Body of pancreas (tissue), 4 donors: ENCODE results near the gene TAMALIN. TPM values are rescaled to one million over a fixed set of nuclear protein-coding genes. Genes with fewer than 3 reads are reported as not detected.

Source experiments
- ATAC-seq: fragments of 150-250 bp; one replicate; pipeline ENCODE4 v1.9.1; 2016
- DNase-seq, 4 donors: peaks; one replicate each; pipeline ENCODE4 v3.0.0-alpha.2; 2019
- H3K27ac ChIP-seq, 4 donors: fragments of 200-600 bp; sonication (generic); 1 replicate in 3 of 4; 2 replicates in 1 of 4; pipeline versions ENCODE4 v1.5.1 to v1.6.1; 2016 to 2019; ENCODE audit warnings: mild to moderate bottlenecking in 1 of 4, mixed read lengths in 1 of 4, moderate library complexity in 1 of 4
- H3K27me3 ChIP-seq, 2 donors: fragments of 200-600 bp; sonication (generic); one replicate each; pipeline ENCODE4 v1.6.0; 2016; ENCODE audit warnings: mild to moderate bottlenecking in 1 of 2
- H3K36me3 ChIP-seq, 2 donors: fragments of 200-600 bp; sonication (generic); replicated peaks in 1 of 2; 2 replicates each; pipeline ENCODE4 v1.5.1; 2016; ENCODE audit warnings: low read depth in 2 of 2; ENCODE audit not compliant: insufficient read depth in 1 of 2
- H3K4me1 ChIP-seq: fragments of 200-600 bp; sonication (generic); one replicate; pipeline ENCODE4 v1.6.0; 2016
- H3K4me3 ChIP-seq, 2 donors: fragments of 200-600 bp; sonication (generic); 1 replicate in 1 of 2; 2 replicates in 1 of 2; pipeline ENCODE4 v1.5.1; 2016 to 2019
- H3K9me3 ChIP-seq, 3 donors: fragments of 200-600 bp; sonication (generic); 1 replicate in 2 of 3; 2 replicates in 1 of 3; pipeline ENCODE4 v1.5.1; 2016
- POLR2A ChIP-seq, 3 donors: fragments of 450-650 bp; IDR thresholded peaks; one replicate each; pipeline ENCODE4 v1.6.1; 2016; ENCODE audit warnings: antibody characterized with exemption in 3 of 3, mild to moderate bottlenecking in 2 of 3
- WGBS, 2 donors: methylation state at CpG; one replicate each; pipeline ENCODE4 v1.1.5; 2017; 5-methylcytosine and 5-hydroxymethylcytosine counted together
- intact Hi-C: fragments of 100-400 bp; cut with DNase I; formaldehyde crosslinking; loops from one replicate; pipeline ENCODE4 v1.15.1; 2023
- total RNA-seq, 2 donors: library from RNA; depleted of rRNA; stranded (reverse); fragments of >200 nt; gene quantifications; one replicate each; pipeline ENCODE4 v1.1.0, GENCODE V29; 2016
- TF ChIP-seq, protein P1 (sequence below), 7 experiments: fragments of 450-650 bp in 4 of 7; fragments of 200-600 bp in 3 of 7; sonication (generic) in 3 of 7; IDR thresholded peaks; one replicate each; pipeline ENCODE4 v1.5.1; 2016 to 2019; ENCODE audit warnings: antibody characterized with exemption in 7 of 7

The TAMALIN gene
- total RNA-seq = 10 to 100 TPM in 1 of 2 donors, 1 to 10 TPM in 1; 7.0 to 19.4 TPM

GRCh38 chr12:52006726-52007157, at the start of gene TAMALIN:
Gene TAMALIN (plus strand): TSS chr12:52006946. CDS start chr12:52007020, 74 bp downstream.
- Histone ChIP-seq H3K9me3 (no peaks in the 10 kb centered on the region), H3K27me3 (no peaks in the 10 kb centered on the region), H3K36me3 (no peaks in the 10 kb centered on the region), H3K4me1 (peaks cover 48% of the 10 kb centered on the region), H3K4me3 (peak within 1 kb of the TSS; percentile 4 to 16), H3K27ac (peak within 1 kb of the TSS; percentile 54 to 79 (median 72))
- ATAC-seq (peak; percentile 74), DNase-seq (peak; percentile 57 to 71 (median 68))
- 2% methylated on average over 36 of the region's 60 CpGs; no CpG with 5 or more reads in 1 of the 2 donors for WGBS, 2 donors
- intact Hi-C loops = no loop called here
- TF ChIP-seq, protein P1, sequence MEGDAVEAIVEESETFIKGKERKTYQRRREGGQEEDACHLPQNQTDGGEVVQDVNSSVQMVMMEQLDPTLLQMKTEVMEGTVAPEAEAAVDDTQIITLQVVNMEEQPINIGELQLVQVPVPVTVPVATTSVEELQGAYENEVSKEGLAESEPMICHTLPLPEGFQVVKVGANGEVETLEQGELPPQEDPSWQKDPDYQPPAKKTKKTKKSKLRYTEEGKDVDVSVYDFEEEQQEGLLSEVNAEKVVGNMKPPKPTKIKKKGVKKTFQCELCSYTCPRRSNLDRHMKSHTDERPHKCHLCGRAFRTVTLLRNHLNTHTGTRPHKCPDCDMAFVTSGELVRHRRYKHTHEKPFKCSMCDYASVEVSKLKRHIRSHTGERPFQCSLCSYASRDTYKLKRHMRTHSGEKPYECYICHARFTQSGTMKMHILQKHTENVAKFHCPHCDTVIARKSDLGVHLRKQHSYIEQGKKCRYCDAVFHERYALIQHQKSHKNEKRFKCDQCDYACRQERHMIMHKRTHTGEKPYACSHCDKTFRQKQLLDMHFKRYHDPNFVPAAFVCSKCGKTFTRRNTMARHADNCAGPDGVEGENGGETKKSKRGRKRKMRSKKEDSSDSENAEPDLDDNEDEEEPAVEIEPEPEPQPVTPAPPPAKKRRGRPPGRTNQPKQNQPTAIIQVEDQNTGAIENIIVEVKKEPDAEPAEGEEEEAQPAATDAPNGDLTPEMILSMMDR (IDR thresholded peaks at IDR 0.05) = no peak
- peak; percentile 79 to 90 (median 83) for TF ChIP-seq POLR2A (IDR thresholded peaks at IDR 0.05)

GRCh38 chr12:51958542-51958941, 48.2 kb upstream of the TAMALIN start:
- H3K27ac ChIP-seq = peak overlapping the region in 3 of 4 donors; percentile 19 to 28 (median 25)
- H3K4me3 ChIP-seq = no peak overlapping the region
- H3K27me3 ChIP-seq = no peaks in the 10 kb centered on the region
- DNase-seq (no peak), ATAC-seq (no peak)
- TF ChIP-seq, protein P1 (IDR thresholded peaks at IDR 0.05) = no peak
- no peak for TF ChIP-seq POLR2A (IDR thresholded peaks at IDR 0.05)
- H3K4me1 ChIP-seq = peaks cover 91% of the 10 kb centered on the region
- WGBS, 2 donors = 94 to 97% methylated on average over 13 of the region's 13 CpGs
- no peaks in the 10 kb centered on the region for H3K36me3 ChIP-seq
- no peaks in the 10 kb centered on the region for H3K9me3 ChIP-seq
- intact Hi-C loops = no loop called here

GRCh38 chr12:51959211-51959610, 47.5 kb upstream of the TAMALIN start:
- no peaks in the 10 kb centered on the region for H3K27me3 ChIP-seq
- no peaks in the 10 kb centered on the region for H3K9me3 ChIP-seq
- peak in 1 of 4 donors; percentile 26 for DNase-seq
- peak overlapping the region in 2 of 4 donors; percentile 19 to 28 for H3K27ac ChIP-seq
- peaks cover 84% of the 10 kb centered on the region for H3K4me1 ChIP-seq
- no peak for ATAC-seq
- WGBS, 2 donors = 9 to 17% methylated on average over 3 of the region's 3 CpGs
- no peak overlapping the region for H3K4me3 ChIP-seq
- TF ChIP-seq, protein P1 (IDR thresholded peaks at IDR 0.05) = no peak
- TF ChIP-seq POLR2A (IDR thresholded peaks at IDR 0.05) = no peak
- intact Hi-C loops = no loop called here
- H3K36me3 ChIP-seq = no peaks in the 10 kb centered on the region

- no peaks in the 10 kb centered on the region for H3K27me3 ChIP-seq
- 62 to 84% methylated on average over 4 of the region's 4 CpGs for WGBS, 2 donors
Observed at GRCh38 chr12:51959921-51960320, 46.8 kb upstream of the TAMALIN start.

More at GRCh38 chr12:51959921-51960320, 46.8 kb upstream of the TAMALIN start:
- DNase-seq = no peak
- Histone ChIP-seq H3K27ac (peak overlapping the region in 2 of 4 donors; percentile 19 to 59), H3K4me3 (no peak overlapping the region), H3K4me1 (peaks cover 79% of the 10 kb centered on the region), H3K36me3 (no peaks in the 10 kb centered on the region), H3K9me3 (no peaks in the 10 kb centered on the region)
- ATAC-seq = no peak
- TF ChIP-seq POLR2A (IDR thresholded peaks at IDR 0.05) = no peak
- TF ChIP-seq, protein P1 (IDR thresholded peaks at IDR 0.05) = no peak
- intact Hi-C loops = no loop called here
